ENCODE data around the gene PLEKHG3. TPM values are rescaled to one million over a fixed set of nuclear protein-coding genes. Genes with fewer than 3 reads are reported as not detected.

PLEKHG3 gene
- total RNA-seq, 6 experiments from 2014 or later = 6.0 to 11.7 (median 9.2) TPM

DNA sequence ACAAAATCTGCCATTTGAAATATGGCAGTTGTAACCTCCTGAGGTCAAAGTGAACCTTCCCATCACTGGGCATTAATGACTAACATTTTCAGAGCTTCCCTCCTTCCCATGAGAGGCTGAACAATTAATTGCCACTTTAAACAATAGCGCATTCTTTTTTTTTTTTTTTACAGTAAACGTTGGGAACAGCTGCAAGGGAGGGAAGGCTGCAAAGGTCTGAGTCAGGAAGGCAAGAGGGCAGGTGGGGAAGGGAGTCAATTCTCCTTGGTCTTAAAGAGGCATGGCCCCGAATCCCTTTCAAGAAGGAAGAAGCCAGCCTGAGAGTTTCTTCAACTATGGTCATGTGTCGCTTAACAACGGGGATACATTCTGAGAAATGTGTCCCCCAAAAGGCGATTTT lies 41.0 kb upstream of the PLEKHG3 start:
- H3K4me1 Mint-ChIP-seq (ENCODE audit: low read depth) = peaks cover 19% of the 10 kb centered on the region
- no peak overlapping the region for H3K27ac Mint-ChIP-seq
- no peak overlapping the region for H3K4me3 Mint-ChIP-seq
- TF ChIP-seq, protein P1, sequence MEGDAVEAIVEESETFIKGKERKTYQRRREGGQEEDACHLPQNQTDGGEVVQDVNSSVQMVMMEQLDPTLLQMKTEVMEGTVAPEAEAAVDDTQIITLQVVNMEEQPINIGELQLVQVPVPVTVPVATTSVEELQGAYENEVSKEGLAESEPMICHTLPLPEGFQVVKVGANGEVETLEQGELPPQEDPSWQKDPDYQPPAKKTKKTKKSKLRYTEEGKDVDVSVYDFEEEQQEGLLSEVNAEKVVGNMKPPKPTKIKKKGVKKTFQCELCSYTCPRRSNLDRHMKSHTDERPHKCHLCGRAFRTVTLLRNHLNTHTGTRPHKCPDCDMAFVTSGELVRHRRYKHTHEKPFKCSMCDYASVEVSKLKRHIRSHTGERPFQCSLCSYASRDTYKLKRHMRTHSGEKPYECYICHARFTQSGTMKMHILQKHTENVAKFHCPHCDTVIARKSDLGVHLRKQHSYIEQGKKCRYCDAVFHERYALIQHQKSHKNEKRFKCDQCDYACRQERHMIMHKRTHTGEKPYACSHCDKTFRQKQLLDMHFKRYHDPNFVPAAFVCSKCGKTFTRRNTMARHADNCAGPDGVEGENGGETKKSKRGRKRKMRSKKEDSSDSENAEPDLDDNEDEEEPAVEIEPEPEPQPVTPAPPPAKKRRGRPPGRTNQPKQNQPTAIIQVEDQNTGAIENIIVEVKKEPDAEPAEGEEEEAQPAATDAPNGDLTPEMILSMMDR (IDR thresholded peaks at IDR 0.05) = no peak
- no peaks in the 10 kb centered on the region for H3K9me3 Mint-ChIP-seq
- peaks cover 6% of the 10 kb centered on the region for H3K27me3 Mint-ChIP-seq (ENCODE audit: insufficient read depth)
- DNase-seq = no peak
- no peaks in the 10 kb centered on the region for H3K36me3 Mint-ChIP-seq (ENCODE audit: low read depth)

DNA sequence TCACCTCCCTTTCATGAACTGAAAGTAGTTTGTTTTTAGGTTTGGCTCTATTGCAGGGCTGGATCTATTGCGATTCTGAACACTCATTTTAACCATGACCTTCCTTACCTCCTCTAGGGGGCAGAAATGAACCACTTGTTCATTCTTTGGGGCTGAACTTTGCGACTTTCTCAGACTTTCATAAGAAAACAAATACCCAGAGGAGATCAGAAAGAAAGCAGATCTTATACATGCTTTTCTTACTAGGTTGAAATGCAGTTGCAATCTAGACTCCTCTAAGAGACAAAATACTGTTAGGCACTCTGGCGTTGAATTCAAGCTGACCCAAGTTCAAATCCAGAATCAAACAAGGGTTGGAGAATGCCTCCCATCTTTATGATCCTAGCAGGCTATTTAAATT lies 32.6 kb upstream of the PLEKHG3 start:
- no peak overlapping the region for H3K4me3 Mint-ChIP-seq
- H3K4me1 Mint-ChIP-seq (ENCODE audit: low read depth) = peaks cover 5% of the 10 kb centered on the region
- H3K27me3 Mint-ChIP-seq (ENCODE audit: insufficient read depth) = peaks cover 8% of the 10 kb centered on the region
- no peaks in the 10 kb centered on the region for H3K9me3 Mint-ChIP-seq
- TF ChIP-seq, protein P1 (IDR thresholded peaks at IDR 0.05) = peak; percentile 81
- DNase-seq = peak; percentile 61
- H3K27ac Mint-ChIP-seq = no peak overlapping the region
- H3K36me3 Mint-ChIP-seq (ENCODE audit: low read depth) = no peaks in the 10 kb centered on the region

- Mint-ChIP-seq H3K9me3 (no peaks in the 10 kb centered on the region), H3K4me3 (no peak overlapping the region), H3K36me3 (ENCODE audit: low read depth) (no peaks in the 10 kb centered on the region), H3K27me3 (ENCODE audit: insufficient read depth) (peaks cover 4% of the 10 kb centered on the region), H3K27ac (no peak overlapping the region), H3K4me1 (ENCODE audit: low read depth) (no peaks in the 10 kb centered on the region)
- TF ChIP-seq, protein P1 (IDR thresholded peaks at IDR 0.05) = no peak
- DNase-seq = no peak
Measured at GRCh38 chr14:64673316-64673715, 30.9 kb upstream of the PLEKHG3 start.

GRCh38 chr14:64673748-64674147 lies 30.5 kb upstream of the PLEKHG3 start:
- Mint-ChIP-seq H3K27me3 (ENCODE audit: insufficient read depth) (peaks cover 4% of the 10 kb centered on the region), H3K4me3 (no peak overlapping the region), H3K9me3 (no peaks in the 10 kb centered on the region), H3K36me3 (ENCODE audit: low read depth) (no peaks in the 10 kb centered on the region), H3K27ac (no peak overlapping the region), H3K4me1 (ENCODE audit: low read depth) (no peaks in the 10 kb centered on the region)
- TF ChIP-seq, protein P1 (IDR thresholded peaks at IDR 0.05) = no peak
- no peak for DNase-seq

DNA sequence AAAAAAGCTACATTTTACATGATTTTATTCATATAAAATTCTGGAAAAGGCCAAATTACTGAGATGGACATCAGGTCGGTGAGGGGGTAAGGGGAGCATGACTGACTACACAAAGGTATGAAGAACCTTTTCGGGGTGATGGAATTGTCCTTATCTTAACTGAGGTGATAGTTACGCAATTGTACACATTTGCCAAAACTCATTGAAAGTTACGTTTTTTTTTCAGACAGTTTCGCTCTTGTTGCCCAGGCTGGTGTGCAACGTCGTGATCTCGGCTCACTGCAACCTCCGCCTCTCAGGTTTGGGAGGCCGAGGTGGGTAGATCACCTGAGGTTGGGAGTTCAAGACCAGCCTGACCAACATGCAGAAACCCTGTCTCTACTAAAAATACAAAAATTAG lies 29.4 kb upstream of the PLEKHG3 start:
- Mint-ChIP-seq H3K27ac (no peak overlapping the region), H3K9me3 (no peaks in the 10 kb centered on the region), H3K4me1 (ENCODE audit: low read depth) (peaks cover under 1% of the 10 kb centered on the region; the same call in 1 of the 2 replicates), H3K27me3 (ENCODE audit: insufficient read depth) (peaks cover 4% of the 10 kb centered on the region), H3K4me3 (no peak overlapping the region), H3K36me3 (ENCODE audit: low read depth) (no peaks in the 10 kb centered on the region)
- TF ChIP-seq, protein P1 (IDR thresholded peaks at IDR 0.05) = no peak
- DNase-seq = no peak

GRCh38 chr14:64675312-64675711 lies 28.9 kb upstream of the PLEKHG3 start:
- Mint-ChIP-seq H3K27ac (no peak overlapping the region), H3K27me3 (ENCODE audit: insufficient read depth) (peaks cover 4% of the 10 kb centered on the region), H3K4me3 (no peak overlapping the region), H3K36me3 (ENCODE audit: low read depth) (no peaks in the 10 kb centered on the region), H3K9me3 (no peaks in the 10 kb centered on the region), H3K4me1 (ENCODE audit: low read depth) (peaks cover 6% of the 10 kb centered on the region)
- no peak for DNase-seq
- TF ChIP-seq, protein P1 (IDR thresholded peaks at IDR 0.05) = no peak
